ENCODE data around the gene GPRIN1.

GPRIN1 gene

GRCh38 chr5:176609724-176610434, at the start of gene GPRIN1:
TSS of gene GPRIN1 (minus strand) at chr5:176610156. CDS start at chr5:176599834, 10,322 bp downstream.
- Mint-ChIP-seq H3K4me1 (ENCODE audit: low read depth) (peaks cover 14% of the 10 kb centered on the region), H3K4me3 (peak within 1 kb of the TSS; percentile 80), H3K27me3 (peaks cover 36% of the 10 kb centered on the region), H3K36me3 (ENCODE audit: low read depth) (no peaks in the 10 kb centered on the region), H3K27ac (peak within 1 kb of the TSS; percentile 88), H3K9me3 (no peaks in the 10 kb centered on the region)
- DNase-seq: peak; percentile 84

- Mint-ChIP-seq H3K27me3 (peaks cover 17% of the 10 kb centered on the region), H3K4me3 (no peak overlapping the region), H3K27ac (no peak overlapping the region), H3K36me3 (ENCODE audit: low read depth) (peaks cover 30% of the 10 kb centered on the region), H3K4me1 (ENCODE audit: low read depth) (peaks cover 36% of the 10 kb centered on the region), H3K9me3 (no peaks in the 10 kb centered on the region)
- DNase-seq: no peak
Observed at GRCh38 chr5:176659512-176659839, 49.5 kb upstream of the GPRIN1 start.

GRCh38 chr5:176658817-176659511, 49.0 kb upstream of the GPRIN1 start:
- peak overlapping the region; percentile 29 for H3K27ac Mint-ChIP-seq
- no peak for DNase-seq
- peaks cover 30% of the 10 kb centered on the region for H3K36me3 Mint-ChIP-seq (ENCODE audit: low read depth)
- peak overlapping the region; percentile 14 for H3K4me3 Mint-ChIP-seq
- peaks cover 12% of the 10 kb centered on the region for H3K27me3 Mint-ChIP-seq
- H3K4me1 Mint-ChIP-seq (ENCODE audit: low read depth): peaks cover 41% of the 10 kb centered on the region
- no peaks in the 10 kb centered on the region for H3K9me3 Mint-ChIP-seq

GRCh38 chr5:176658007-176658599, 48.1 kb upstream of the GPRIN1 start:
- Mint-ChIP-seq H3K27ac (peak overlapping the region; percentile 29), H3K9me3 (no peaks in the 10 kb centered on the region), H3K36me3 (ENCODE audit: low read depth) (peaks cover 38% of the 10 kb centered on the region), H3K4me1 (ENCODE audit: low read depth) (peaks cover 50% of the 10 kb centered on the region), H3K27me3 (peaks cover 4% of the 10 kb centered on the region), H3K4me3 (no peak overlapping the region)
- peak; percentile 79 for DNase-seq

GRCh38 chr5:176656467-176656990, 46.6 kb upstream of the GPRIN1 start:
- peaks cover 65% of the 10 kb centered on the region for H3K4me1 Mint-ChIP-seq (ENCODE audit: low read depth)
- no peak overlapping the region for H3K4me3 Mint-ChIP-seq
- no peak overlapping the region for H3K27ac Mint-ChIP-seq
- H3K36me3 Mint-ChIP-seq (ENCODE audit: low read depth): peaks cover 46% of the 10 kb centered on the region
- no peaks in the 10 kb centered on the region for H3K9me3 Mint-ChIP-seq
- no peak for DNase-seq
- H3K27me3 Mint-ChIP-seq: peaks cover under 1% of the 10 kb centered on the region

- Mint-ChIP-seq H3K4me3 (no peak overlapping the region), H3K4me1 (ENCODE audit: low read depth) (peaks cover 71% of the 10 kb centered on the region), H3K27ac (no peak overlapping the region), H3K27me3 (no peaks in the 10 kb centered on the region), H3K9me3 (no peaks in the 10 kb centered on the region), H3K36me3 (ENCODE audit: low read depth) (peaks cover 48% of the 10 kb centered on the region)
- no peak for DNase-seq
Observed at GRCh38 chr5:176654856-176655255, 44.9 kb upstream of the GPRIN1 start.

GRCh38 chr5:176653401-176654385, 43.7 kb upstream of the GPRIN1 start:
- H3K36me3 Mint-ChIP-seq (ENCODE audit: low read depth): peaks cover 48% of the 10 kb centered on the region
- no peaks in the 10 kb centered on the region for H3K9me3 Mint-ChIP-seq
- H3K27me3 Mint-ChIP-seq: no peaks in the 10 kb centered on the region
- peak overlapping the region; percentile 85 for H3K27ac Mint-ChIP-seq
- H3K4me1 Mint-ChIP-seq (ENCODE audit: low read depth): peaks cover 73% of the 10 kb centered on the region
- peak overlapping the region; percentile 28 for H3K4me3 Mint-ChIP-seq
- DNase-seq: peak; percentile 87

GRCh38 chr5:176652136-176652535, 42.2 kb upstream of the GPRIN1 start:
- Mint-ChIP-seq H3K4me3 (no peak overlapping the region), H3K36me3 (ENCODE audit: low read depth) (peaks cover 36% of the 10 kb centered on the region), H3K27ac (no peak overlapping the region), H3K9me3 (no peaks in the 10 kb centered on the region), H3K4me1 (ENCODE audit: low read depth) (peaks cover 72% of the 10 kb centered on the region), H3K27me3 (no peaks in the 10 kb centered on the region)
- no peak for DNase-seq

GRCh38 chr5:176651472-176651980, 41.6 kb upstream of the GPRIN1 start:
- peaks cover 33% of the 10 kb centered on the region for H3K36me3 Mint-ChIP-seq (ENCODE audit: low read depth)

GRCh38 chr5:176650354-176650884, 40.5 kb upstream of the GPRIN1 start:
- no peaks in the 10 kb centered on the region for H3K9me3 Mint-ChIP-seq
- no peaks in the 10 kb centered on the region for H3K27me3 Mint-ChIP-seq
- peaks cover 25% of the 10 kb centered on the region for H3K36me3 Mint-ChIP-seq (ENCODE audit: low read depth)
- peaks cover 85% of the 10 kb centered on the region for H3K4me1 Mint-ChIP-seq (ENCODE audit: low read depth)
- no peak for DNase-seq
- no peak overlapping the region for H3K4me3 Mint-ChIP-seq
- no peak overlapping the region for H3K27ac Mint-ChIP-seq

More at GRCh38 chr5:176651472-176651980, 41.6 kb upstream of the GPRIN1 start:
- Mint-ChIP-seq H3K9me3 (no peaks in the 10 kb centered on the region), H3K4me1 (ENCODE audit: low read depth) (peaks cover 77% of the 10 kb centered on the region), H3K27ac (no peak overlapping the region), H3K27me3 (no peaks in the 10 kb centered on the region), H3K4me3 (no peak overlapping the region)
- DNase-seq: no peak

- DNase-seq: no peak
- Mint-ChIP-seq H3K27me3 (no peaks in the 10 kb centered on the region), H3K4me3 (peak overlapping the region; percentile 87), H3K9me3 (no peaks in the 10 kb centered on the region), H3K4me1 (ENCODE audit: low read depth) (peaks cover 69% of the 10 kb centered on the region), H3K36me3 (ENCODE audit: low read depth) (peaks cover 17% of the 10 kb centered on the region), H3K27ac (peak overlapping the region; percentile 62)
Observed at GRCh38 chr5:176648474-176649194, 38.7 kb upstream of the GPRIN1 start.

GRCh38 chr5:176647843-176648473, 38.0 kb upstream of the GPRIN1 start:
- Mint-ChIP-seq H3K9me3 (no peaks in the 10 kb centered on the region), H3K4me1 (ENCODE audit: low read depth) (peaks cover 63% of the 10 kb centered on the region), H3K4me3 (peak overlapping the region; percentile 87), H3K36me3 (ENCODE audit: low read depth) (peaks cover 11% of the 10 kb centered on the region), H3K27me3 (no peaks in the 10 kb centered on the region), H3K27ac (peak overlapping the region; percentile 89)
- DNase-seq: no peak

Measured in activated T-cell treated with anti-CD3 and anti-CD28 coated beads, Interleukin-2, amount 50 U/mL, for 24 hours (primary cell).